Hepatic stellate cell (primary cell): Measurements from ENCODE around the gene SNRNP70.
"Not testable (repeated sequence)": the region's sequence is repeated elsewhere in the genome, so short reads cannot be mapped to it uniquely, and the experiment has no call there.

Source experiments
- DNase-seq: peaks from one replicate; pipeline ENCODE4 v3.0.0; 2011; ENCODE audit warnings: low spot score

The SNRNP70 gene

DNA sequence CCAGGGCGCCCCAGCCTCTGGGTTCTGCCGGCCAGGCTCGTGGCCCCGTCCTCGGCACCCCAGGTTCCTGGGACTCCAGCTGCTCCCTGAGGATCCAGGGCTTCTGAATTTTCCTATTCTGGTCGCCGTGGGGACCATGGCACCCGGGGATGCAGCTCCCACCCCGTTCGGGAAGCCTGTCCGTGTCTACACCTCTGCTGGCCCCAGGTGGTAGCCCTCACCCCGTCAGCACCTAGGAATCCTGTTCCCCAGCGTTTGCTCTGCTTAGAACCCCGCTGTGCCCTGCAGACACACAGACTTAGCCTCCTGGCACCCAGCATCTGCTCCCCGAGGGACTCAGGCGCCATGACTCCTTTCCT, 35.1 kb downstream of the SNRNP70 start:
- no peak for DNase-seq

DNA sequence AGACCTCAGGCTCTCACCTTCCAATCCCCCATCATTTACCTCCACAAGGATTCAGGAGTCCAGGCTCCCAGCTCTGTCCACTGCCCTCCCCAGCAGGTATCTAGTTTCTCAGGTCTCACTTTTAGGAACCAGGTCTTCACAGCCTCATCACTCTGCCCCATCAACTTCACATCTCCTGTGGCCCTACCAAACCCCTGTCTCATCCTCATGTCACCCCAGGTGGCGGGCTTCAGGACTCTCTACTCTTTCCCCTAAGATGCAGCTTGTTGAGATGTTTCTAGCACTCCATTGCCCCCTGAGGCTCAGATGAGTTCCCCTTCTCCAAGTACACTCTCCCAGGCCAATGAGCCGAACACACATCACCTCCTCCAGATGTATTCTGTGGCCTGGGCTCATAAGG, 35.6 kb downstream of the SNRNP70 start:
- no peak for DNase-seq

- not testable (repeated sequence) for DNase-seq
Measured at GRCh38 chr19:49121841-49122240, 36.6 kb downstream of the SNRNP70 start.

GRCh38 chr19:49123285-49123684, 38.0 kb downstream of the SNRNP70 start:
- not testable (repeated sequence) for DNase-seq

DNA sequence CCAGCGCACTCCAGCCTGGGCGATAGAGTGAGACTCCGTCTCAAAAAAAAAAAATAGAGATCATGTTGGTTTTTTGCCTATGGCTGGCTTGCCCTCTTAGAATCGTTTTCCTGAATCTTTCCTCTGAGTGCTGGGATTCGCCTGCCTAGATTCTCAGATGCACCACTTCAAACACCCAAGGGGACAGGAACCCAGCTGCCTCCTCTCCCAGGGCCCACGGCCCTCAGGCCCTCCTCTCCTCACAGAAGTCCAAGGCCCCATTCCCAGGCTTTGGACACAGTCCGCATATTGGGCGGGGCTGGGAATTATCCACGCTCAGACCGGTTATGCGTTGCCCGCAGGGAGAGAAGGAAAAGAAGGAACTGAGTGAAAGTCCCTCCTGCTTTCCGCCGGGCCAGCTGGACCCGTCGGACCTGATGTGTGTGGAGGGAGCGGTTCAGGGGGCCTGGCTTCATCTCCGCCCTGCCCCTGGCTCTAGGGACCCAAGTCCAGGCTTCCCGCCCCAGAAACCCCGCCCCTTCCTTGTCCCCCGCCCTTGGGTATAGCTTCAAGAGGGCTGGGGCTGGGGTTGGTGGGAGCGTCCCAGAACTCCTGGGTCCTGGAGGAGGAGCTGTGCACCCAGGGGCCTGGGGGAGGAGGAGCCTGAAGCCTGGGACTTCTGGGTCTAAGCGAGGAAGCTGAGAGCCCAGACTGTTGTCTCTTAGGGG, 39.9 kb downstream of the SNRNP70 start:
- DNase-seq: no peak

GRCh38 chr19:49126575-49126974, 41.3 kb downstream of the SNRNP70 start:
- no peak for DNase-seq

DNA sequence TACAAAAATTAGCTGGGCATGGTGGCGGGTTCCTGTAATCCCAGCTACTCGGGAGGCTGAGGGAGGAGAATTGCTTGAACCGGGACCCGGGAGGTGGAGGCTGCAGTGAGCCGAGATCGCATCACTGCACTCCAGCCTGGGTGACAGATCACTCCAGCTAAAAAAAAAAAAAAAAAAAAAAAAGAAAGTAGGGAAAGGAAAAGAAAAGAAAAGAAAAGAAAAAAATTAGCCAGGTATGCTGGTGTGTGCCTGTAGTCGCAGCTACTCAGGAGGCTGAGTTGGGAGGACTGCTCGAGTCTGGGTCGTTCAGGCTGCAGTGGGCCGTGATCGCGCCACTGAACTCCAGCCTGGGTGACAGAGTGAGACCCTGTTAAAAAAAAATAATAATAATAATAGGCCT, 42.0 kb downstream of the SNRNP70 start:
- not testable (repeated sequence) for DNase-seq

- DNase-seq: peak; percentile 98
Measured at GRCh38 chr19:49127674-49128544, 42.7 kb downstream of the SNRNP70 start.

- DNase-seq: no peak
Measured at GRCh38 chr19:49128545-49129237, 43.4 kb downstream of the SNRNP70 start.

DNA sequence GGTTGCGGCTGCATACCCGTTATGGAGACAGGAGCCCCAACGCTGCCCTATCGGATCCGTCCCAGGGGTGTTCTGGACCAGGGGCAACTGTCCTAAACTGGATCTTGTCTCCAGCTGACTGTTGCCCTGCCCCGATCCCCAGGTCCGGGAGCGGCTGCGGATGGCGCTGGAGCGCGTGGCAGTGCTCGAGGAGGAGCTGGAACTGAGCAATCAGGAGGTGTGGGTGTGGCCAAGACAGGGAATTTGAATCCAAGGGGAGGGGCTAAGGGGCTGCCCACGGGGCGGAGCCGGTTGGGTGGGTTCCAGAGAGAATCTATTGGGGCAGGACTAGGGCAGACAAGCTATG, 44.0 kb downstream of the SNRNP70 start:
- DNase-seq: no peak

GRCh38 chr19:49130325-49130724, 45.1 kb downstream of the SNRNP70 start:
- DNase-seq: no peak

DNA sequence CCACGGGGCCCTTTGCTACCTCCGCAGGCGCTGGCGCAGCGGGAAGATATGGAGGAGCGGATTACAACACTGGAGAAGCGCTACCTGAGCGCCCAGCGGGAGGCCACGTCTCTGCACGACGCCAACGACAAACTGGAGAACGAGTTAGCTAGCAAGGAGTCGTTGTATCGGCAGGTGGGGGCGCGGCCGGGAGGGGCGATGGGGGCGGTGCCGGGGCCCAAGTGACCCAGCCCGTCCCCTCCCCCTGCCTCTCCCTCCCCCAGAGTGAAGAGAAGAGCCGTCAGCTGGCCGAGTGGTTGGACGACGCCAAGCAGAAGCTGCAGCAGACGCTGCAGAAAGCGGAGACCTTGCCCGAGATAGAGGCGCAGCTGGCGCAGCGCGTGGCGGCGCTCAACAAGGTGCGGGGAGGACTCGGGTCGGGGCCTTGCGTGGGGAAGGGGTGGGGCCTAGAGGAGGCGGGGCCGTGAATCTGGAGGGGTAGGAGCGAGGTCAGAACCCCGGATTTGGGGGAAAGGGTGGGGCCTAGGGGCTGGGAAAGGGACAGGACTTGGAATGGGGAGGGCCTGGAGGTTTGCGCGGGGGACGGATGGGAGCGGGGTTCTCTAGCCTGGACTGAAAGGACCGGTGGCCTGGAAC, 47.8 kb downstream of the SNRNP70 start:
- DNase-seq: no peak

- DNase-seq: peak; percentile 87
Measured at GRCh38 chr19:49133621-49134454, 48.6 kb downstream of the SNRNP70 start.

DNA sequence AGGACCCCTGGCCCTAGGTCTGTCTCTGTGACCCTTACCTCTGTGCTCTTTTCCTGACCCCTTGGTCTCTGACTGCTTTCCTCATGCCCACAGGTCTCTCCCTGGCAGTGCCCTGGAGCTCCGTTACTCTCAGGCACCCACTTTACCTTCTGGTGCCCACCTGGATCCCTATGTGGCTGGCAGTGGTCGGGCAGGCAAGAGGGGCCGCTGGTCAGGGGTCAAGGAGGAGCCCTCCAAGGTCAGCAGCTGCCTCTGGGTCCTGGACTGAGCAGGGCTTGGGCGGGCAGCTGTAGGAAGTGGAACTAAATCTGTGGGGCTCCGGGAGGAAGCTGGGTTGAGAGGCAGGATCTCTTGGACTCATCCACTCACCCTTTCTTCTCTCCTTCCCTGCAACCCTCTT, 50.4 kb downstream of the SNRNP70 start:
- no peak for DNase-seq

- DNase-seq: peak; percentile 72
Measured at GRCh38 chr19:49136771-49137171, 51.5 kb downstream of the SNRNP70 start.

- no peak for DNase-seq
Measured at GRCh38 chr19:49140951-49141350, 55.7 kb downstream of the SNRNP70 start.

DNA sequence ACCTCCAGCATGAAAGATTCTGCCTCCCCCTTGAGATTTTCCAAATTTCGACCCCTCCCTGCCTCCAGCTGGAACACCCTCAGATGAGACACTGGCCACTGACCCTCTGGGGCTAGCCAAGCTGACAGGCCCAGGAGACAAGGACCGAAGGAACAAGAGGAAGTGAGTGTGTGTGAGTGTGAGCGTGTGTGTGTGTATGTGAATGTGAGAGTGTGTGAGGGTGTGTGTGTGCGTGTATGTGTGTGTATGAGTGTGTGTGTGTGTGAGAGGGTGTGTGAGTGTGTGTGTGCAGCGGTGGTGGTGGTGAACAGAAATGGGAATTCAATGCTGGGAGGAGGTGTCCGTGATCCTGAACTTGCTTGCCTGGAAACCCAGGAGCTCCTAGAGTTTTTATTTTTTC, 56.1 kb downstream of the SNRNP70 start:
- DNase-seq: no peak

DNA sequence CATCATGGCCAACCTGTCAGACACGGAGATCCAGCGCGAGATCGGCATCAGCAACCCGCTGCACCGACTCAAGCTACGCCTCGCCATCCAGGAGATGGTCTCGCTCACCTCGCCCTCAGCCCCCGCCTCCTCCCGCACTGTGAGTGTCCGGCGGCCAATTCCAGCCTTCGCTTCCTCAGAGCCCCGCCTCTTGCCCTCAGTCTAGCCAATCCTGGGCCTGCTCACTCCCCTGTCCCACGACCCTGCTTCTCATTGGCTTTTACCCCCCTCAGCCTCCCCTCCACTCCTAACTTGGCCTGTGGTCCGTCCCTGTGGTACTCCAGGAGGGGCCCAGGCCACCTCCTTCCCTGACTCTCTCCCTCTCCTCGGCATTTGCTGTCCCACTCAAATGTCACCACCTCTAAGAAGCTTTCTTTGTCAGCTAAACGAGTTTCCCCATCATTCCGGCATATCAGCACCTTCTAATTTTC, 57.6 kb downstream of the SNRNP70 start:
- DNase-seq: peak; percentile 99

DNA sequence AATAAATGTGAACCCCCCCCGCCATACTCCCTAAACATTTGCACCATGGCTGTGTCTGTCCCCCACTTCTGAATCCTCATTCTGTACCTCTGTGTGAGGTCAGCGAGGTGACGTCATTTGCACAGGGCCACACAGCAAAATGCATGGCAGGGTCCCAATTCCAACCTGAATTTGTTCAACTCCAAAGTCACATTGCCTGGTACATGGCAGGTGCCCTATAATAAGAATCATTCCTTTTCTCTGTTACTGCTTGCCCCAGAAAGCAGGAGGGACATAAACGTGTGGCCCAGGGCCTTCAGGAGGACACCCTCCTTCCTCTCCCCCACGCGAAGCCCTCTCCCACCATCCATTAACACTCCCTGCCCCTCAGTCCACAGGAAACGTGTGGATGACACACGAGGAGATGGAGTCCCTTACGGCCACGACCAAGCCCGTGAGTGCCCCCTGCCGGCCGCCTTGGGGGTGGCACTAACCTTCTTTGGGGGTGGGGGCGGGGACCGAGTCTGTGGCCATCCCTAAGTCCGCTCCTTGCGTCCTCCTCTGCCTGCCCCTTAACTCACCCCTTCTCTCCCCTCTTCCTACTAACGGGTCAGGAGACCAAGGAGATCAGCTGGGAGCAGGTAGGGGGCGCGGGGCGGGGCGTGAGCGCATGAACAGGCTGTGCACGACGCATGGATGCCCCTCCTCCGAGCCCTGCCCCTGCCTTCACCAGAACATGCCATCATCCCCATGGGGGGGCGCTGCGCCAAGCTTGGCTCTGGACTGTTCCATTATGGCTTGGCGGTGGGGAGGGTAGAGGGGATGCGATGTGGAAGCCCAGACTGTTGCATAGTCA, 60.5 kb downstream of the SNRNP70 start:
- DNase-seq: peak; percentile 86

DNA sequence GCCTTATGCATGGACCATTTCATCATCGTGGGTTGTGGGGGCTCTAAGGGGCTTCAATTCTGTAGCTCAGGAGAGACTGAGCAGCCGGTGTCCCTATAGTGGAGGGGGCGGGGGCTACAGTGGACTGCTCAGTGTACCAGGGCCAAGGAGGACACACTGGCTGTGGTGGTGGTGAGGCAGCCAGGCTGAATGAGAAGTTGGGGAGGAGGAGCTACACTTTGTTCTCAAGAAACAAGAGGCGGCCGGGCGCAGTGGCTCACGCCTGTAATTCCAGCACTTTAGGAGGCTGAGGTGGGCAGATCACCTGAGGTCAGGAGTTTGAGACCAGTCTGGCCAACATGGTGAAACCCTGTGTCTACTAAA, 61.1 kb downstream of the SNRNP70 start:
- not testable (repeated sequence) for DNase-seq
